GM12873 (cell line): ENCODE measurements around the gene IRF2BP1.
A peak's percentile ranks its signal among the peaks of the same experiment; 100 is the strongest.

Experiments used
- TF ChIP-seq, protein P1 (sequence below): IDR thresholded peaks from 2 replicates; pipeline ENCODE4 v1.5.1; 2012; ENCODE audit warnings: low read depth, mild to moderate bottlenecking, moderate library complexity, low read length, control low read depth; ENCODE audit not compliant: insufficient read depth; ENCODE audit errors: missing control alignments

Gene IRF2BP1

DNA sequence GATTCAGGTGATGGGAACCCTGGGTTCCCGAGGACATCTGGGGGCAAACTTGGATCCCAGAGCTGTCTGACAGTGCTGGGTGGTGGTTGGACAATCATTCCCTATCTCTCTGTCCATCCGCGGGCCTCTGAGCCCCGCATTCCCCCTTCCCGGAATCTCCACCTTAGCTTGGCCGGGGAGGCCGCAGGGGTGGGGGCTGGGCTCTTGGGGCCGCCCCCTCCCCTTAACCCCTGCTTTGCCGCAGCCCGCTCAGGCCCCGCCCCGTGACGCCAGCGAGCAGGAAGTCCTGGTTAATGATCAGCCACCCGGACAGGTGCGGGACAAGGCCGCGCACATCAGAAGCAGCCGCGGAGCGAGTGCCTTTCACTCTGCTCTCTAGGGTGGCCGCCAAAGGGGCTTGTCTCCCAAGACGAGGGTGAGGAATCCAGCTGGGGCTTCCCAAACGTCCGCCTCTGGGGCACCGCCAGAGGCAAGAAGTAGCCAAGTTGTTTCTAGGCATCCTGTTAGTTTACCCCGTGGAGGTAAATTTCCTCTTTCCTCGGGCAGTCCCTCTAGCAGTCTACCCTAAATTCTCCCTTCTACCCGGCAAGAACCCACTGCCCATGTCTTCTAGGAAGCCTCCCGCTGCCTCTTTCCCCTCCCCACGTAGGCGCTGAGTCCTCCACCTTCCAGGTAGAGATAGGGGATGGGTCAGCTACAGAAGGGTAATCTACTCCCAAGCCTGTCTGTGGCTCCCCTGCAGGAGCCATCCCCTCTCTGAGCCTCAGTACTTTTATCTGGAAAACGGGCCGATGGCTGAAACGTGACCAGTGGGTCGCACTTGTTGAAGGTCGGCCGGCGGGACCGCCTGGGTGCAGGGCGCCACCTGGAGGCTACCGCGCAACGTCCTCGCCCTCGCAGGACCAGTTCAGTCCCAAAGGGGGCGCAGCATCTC lies 3.0 kb downstream of the IRF2BP1 start:
- TF ChIP-seq, protein P1, sequence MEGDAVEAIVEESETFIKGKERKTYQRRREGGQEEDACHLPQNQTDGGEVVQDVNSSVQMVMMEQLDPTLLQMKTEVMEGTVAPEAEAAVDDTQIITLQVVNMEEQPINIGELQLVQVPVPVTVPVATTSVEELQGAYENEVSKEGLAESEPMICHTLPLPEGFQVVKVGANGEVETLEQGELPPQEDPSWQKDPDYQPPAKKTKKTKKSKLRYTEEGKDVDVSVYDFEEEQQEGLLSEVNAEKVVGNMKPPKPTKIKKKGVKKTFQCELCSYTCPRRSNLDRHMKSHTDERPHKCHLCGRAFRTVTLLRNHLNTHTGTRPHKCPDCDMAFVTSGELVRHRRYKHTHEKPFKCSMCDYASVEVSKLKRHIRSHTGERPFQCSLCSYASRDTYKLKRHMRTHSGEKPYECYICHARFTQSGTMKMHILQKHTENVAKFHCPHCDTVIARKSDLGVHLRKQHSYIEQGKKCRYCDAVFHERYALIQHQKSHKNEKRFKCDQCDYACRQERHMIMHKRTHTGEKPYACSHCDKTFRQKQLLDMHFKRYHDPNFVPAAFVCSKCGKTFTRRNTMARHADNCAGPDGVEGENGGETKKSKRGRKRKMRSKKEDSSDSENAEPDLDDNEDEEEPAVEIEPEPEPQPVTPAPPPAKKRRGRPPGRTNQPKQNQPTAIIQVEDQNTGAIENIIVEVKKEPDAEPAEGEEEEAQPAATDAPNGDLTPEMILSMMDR: peak; percentile 99

DNA sequence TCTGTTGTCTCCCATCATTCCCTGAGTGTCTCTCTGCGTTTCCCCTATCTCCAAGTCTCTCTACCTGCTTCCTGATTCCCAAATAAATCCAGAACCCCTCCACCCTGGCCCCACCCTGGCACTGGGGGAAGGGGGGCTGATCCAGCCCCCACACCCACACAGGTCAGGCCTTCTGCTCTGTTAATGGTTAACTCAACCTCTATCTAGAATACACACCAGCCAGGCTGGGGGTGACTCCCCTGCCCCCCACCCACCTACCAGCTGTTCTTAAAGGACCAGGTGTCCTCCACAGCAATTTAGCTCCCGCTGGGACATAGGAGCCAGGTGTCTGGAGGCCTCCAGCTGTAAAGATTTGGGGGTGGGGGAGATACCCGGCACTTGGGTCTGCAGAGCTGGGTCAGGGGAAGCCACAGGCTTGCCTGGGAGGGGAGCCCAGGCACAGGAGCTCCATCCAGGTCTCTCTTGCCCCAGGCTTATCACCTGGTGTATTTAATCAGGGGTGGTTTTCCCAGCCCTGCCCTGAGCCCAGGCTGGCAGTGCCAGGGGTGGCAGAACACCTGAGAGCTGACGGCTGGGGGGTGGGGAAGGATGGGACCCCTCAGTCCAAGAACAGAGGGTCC lies 3.9 kb downstream of the IRF2BP1 start:
- TF ChIP-seq, protein P1: no peak

DNA sequence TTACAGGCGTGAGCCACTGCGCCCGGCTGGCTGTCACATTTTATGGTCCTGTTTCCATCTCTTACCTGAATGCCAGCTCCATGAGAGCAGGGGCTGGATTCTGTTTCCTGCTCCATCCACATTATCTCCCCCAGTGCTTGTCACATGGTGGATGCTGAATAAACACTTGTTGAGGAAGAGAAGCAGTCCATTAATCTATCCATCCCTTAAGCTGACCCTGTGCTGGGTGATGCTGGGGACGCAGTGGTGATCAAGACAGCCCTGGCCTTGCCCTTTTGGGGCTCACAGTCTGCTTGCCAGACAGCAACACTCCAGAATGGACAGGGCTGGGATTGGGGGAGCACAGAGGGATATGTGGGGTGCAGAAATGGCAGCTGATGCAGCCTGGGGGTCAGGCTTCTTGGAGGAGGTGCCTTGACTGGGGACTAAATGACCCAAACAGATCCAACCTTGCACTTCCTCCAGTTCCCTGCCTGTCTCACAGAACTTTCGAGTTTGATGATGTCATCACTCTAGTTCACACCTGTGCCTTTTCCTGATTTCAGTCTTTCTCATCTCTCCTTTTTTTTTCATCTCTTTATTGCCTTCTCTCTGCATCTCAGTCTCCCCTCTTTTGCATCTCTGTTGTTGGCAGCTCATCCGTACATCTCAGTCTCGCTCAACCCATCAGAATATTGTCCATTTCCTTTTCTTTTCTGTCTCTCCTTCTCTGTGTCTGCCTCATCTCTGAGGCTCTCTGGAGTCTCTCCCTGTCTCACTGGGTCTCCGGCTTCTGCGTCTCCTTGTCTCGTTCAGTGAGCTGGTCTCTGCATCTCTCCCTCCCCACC lies 4.6 kb downstream of the IRF2BP1 start:
- TF ChIP-seq, protein P1: no peak

DNA sequence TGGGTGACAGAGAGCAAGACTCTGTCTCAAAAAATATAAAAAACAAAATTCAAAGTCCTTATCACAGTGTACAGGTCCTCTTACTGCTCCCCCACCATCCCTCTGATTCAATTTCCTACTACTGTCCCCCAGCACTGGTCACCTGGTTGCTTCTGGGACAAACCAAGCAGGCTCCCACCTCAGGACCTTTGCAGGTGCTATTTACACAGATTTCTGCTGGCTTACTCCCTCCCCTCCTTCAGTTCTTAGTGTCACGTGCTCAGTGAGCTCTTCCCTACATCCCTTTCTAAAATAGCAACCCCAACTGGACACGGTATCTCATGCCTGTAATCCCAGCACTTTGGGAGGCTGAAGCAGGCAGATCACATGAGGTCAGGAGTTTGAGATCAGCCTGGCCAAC lies 6.0 kb downstream of the IRF2BP1 start:
- TF ChIP-seq, protein P1: no peak

DNA sequence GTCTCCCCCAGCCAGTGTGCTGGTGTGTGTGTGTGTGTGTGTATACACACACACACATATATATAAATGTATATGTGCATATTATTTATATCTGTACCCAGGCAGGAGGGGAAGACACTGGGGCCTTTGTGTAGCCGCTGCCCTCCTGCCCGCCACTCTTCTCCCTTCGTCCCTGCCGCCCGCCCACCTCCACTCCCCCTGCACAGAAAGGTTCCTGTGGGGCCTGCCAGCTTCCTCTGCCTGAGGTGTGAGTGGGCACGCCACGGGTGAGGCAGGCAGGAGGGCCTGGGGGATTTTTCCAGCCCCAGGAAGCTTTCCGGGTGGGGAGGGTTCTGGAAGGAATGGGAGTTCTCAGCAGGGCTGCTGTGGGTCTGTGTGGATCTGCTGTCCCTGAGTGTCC lies 6.9 kb downstream of the IRF2BP1 start:
- TF ChIP-seq, protein P1: no peak

DNA sequence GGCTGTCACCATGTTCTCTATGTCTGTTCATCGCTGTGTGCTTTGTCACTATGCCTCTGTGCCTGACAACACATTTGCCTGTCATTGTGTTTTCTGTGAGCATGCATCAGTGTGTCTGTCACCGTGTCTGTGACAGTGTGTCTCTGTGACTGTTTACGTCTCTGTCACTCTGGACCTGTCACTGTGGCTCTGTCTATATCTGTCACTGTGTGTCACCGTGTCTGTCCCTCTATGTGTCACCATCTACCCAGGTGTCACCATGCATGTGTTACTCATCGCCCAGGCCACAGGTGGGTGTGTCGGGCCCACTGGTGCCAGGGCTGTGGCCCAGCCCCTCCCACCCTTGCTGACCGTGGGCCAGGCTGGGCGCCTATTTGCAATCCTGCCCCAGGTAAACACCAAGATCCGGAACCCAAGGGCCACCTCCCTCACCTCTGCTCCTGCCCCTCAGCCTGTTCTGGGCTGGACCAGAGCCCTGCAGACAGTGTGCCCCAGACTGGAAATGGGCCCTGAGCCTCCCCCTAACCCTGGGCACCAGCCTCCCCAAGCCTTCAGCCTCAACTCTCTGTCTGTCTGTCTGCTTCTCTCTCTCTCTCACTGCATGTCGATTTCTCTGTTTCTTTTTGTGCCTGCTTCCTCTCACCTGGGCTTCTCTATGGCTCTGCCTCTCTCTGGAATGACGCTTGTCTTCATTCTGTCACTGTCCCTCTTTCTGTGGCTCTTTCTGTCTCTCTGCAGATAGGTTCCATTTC lies 7.7 kb downstream of the IRF2BP1 start:
- TF ChIP-seq, protein P1: no peak
